Loucy (cell line): Measurements from ENCODE around the gene NDUFS4.

Source experiments
- H2AFZ ChIP-seq: fragments of 200-600 bp; sonication (generic); 2 replicates; pipeline ENCODE4 v1.6.0; 2016; ENCODE audit warnings: antibody characterized with exemption, mild to moderate bottlenecking, low read length, moderate library complexity
- H3F3A ChIP-seq: fragments of 200-600 bp; 2 replicates; pipeline ENCODE4 v1.6.0; 2016; ENCODE audit warnings: antibody characterized with exemption, low read depth, mild to moderate bottlenecking
- H3K27me3 ChIP-seq: fragments of 200-600 bp; sonication (generic); 2 replicates; pipeline ENCODE4 v1.6.1; 2014; ENCODE audit warnings: low read length, mild to moderate bottlenecking; ENCODE audit not compliant: insufficient read depth, poor library complexity, severe bottlenecking
- H3K36me3 ChIP-seq: fragments of 200-600 bp; sonication (generic); 2 replicates; pipeline ENCODE4 v1.6.1; 2016; ENCODE audit warnings: low read length; ENCODE audit not compliant: insufficient read depth
- H3K4me1 ChIP-seq: fragments of 200-600 bp; sonication (generic); 2 replicates; pipeline ENCODE4 v1.5.1; 2014; ENCODE audit warnings: low read length, mild to moderate bottlenecking; ENCODE audit not compliant: insufficient read depth, poor library complexity, severe bottlenecking
- H3K4me2 ChIP-seq: fragments of 200-600 bp; sonication (generic); 2 replicates; pipeline ENCODE4 v1.6.0; 2014; ENCODE audit warnings: antibody characterized with exemption, low read length, low read depth, mild to moderate bottlenecking; ENCODE audit not compliant: poor library complexity, severe bottlenecking
- H3K4me3 ChIP-seq: fragments of 200-600 bp; sonication (generic); 2 replicates; pipeline ENCODE4 v1.5.1; 2014; ENCODE audit warnings: low read length, mild to moderate bottlenecking, mixed read lengths; ENCODE audit not compliant: poor library complexity, severe bottlenecking
- H3K79me2 ChIP-seq: fragments of 200-600 bp; sonication (generic); 2 replicates; pipeline ENCODE4 v1.6.1; 2014; ENCODE audit warnings: low read length; ENCODE audit not compliant: insufficient read depth
- H3K9ac ChIP-seq: fragments of 200-600 bp; sonication (generic); 2 replicates; pipeline ENCODE4 v1.6.0; 2014; ENCODE audit warnings: mild to moderate bottlenecking, low read depth, low read length, moderate library complexity; ENCODE audit not compliant: poor library complexity, severe bottlenecking
- H3K9me2 ChIP-seq: fragments of 200-600 bp; sonication (generic); replicated peaks from 2 replicates; pipeline ENCODE4 v1.6.1; 2016; ENCODE audit warnings: low read depth, low read length, mixed read lengths
- H3K9me3 ChIP-seq: fragments of 200-600 bp; sonication (generic); 2 replicates; pipeline ENCODE4 v1.6.1; 2014; ENCODE audit warnings: mild to moderate bottlenecking, antibody characterized with exemption, low read length, low read depth; ENCODE audit not compliant: insufficient read depth
- H4K20me1 ChIP-seq: fragments of 200-600 bp; sonication (generic); 2 replicates; pipeline ENCODE4 v1.6.0; 2014; ENCODE audit warnings: antibody characterized with exemption, low read length, mild to moderate bottlenecking; ENCODE audit not compliant: insufficient read depth, poor library complexity, severe bottlenecking
- EZH2phosphoT487 ChIP-seq: fragments of 200-600 bp; IDR thresholded peaks from 2 replicates; pipeline ENCODE4 v1.6.1; 2018; ENCODE audit warnings: antibody characterized with exemption, mild to moderate bottlenecking, moderate library complexity, borderline replicate concordance
- TF ChIP-seq, protein P1 (sequence below): fragments of 200-600 bp; sonication (generic); conservative IDR thresholded peaks from 2 replicates; pipeline ENCODE4 v1.5.1; 2014; ENCODE audit warnings: mild to moderate bottlenecking, antibody characterized with exemption, low read length

NDUFS4 gene

DNA sequence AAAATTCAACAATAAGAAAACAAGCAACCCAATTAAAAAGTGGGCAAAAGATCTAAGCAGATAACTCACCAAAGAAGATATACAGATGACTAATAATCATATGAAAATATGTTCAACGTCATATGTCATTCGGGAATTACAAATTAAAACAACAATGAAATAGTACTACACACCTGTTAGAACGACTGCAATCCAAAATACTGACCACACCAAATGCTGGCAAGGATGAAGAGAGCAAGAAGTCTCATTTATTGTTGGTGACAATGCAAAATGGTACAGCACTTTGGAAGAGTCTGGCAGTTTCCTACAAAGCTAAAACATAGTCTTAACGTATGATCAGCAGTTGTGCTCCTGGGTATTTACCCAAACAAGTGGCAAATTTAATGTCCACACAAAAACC is 37.5 kb downstream of the NDUFS4 start:
- H3K79me2 ChIP-seq, result peaks cover 82% of the 10 kb centered on the region

DNA sequence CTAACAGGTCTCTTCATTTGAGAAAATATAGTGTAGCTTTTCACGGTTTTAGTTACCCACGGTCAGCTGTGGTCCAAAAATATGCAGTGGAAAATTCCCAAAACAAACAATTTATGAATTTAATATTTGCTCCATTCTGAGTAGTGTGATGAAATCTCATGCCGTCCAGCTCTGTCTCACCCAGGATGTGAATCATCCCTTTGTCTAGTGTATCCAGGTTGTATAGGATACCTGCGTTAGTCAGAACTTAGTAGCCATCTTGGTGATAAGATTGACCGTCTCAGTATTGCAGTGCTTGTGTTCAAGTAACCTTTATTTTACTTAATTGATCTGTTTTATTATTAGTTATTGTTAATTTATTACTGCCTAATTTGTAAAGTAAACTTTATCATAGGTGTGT is 41.1 kb downstream of the NDUFS4 start:
- Histone ChIP-seq H3K9ac (no peak overlapping the region), H3K27me3 (no peaks in the 10 kb centered on the region), H3K79me2 (peaks cover 49% of the 10 kb centered on the region), H3K36me3 (peaks cover 22% of the 10 kb centered on the region; the same call in 1 of the 2 replicates), H3F3A (no peaks in the 10 kb centered on the region), H3K4me1 (no peaks in the 10 kb centered on the region), H3K9me2 (no peaks in the 10 kb centered on the region), H3K4me2 (no peak overlapping the region), H4K20me1 (peaks cover 16% of the 10 kb centered on the region), H3K4me3 (no peak overlapping the region), H2AFZ (no peak overlapping the region), H3K9me3 (no peaks in the 10 kb centered on the region)
- TF ChIP-seq EZH2phosphoT487, result no peak
- TF ChIP-seq, protein P1, sequence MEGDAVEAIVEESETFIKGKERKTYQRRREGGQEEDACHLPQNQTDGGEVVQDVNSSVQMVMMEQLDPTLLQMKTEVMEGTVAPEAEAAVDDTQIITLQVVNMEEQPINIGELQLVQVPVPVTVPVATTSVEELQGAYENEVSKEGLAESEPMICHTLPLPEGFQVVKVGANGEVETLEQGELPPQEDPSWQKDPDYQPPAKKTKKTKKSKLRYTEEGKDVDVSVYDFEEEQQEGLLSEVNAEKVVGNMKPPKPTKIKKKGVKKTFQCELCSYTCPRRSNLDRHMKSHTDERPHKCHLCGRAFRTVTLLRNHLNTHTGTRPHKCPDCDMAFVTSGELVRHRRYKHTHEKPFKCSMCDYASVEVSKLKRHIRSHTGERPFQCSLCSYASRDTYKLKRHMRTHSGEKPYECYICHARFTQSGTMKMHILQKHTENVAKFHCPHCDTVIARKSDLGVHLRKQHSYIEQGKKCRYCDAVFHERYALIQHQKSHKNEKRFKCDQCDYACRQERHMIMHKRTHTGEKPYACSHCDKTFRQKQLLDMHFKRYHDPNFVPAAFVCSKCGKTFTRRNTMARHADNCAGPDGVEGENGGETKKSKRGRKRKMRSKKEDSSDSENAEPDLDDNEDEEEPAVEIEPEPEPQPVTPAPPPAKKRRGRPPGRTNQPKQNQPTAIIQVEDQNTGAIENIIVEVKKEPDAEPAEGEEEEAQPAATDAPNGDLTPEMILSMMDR, result no peak

More for the DNA sequence above, 37.5 kb downstream of the NDUFS4 start:
- H3K27me3 ChIP-seq, result no peaks in the 10 kb centered on the region
- no peaks in the 10 kb centered on the region for H3F3A ChIP-seq
- no peak overlapping the region for H3K4me2 ChIP-seq
- no peaks in the 10 kb centered on the region for H3K4me1 ChIP-seq
- no peak overlapping the region for H2AFZ ChIP-seq
- H3K9me2 ChIP-seq, result no peaks in the 10 kb centered on the region
- TF ChIP-seq, protein P1, result no peak
- TF ChIP-seq EZH2phosphoT487, result no peak
- H3K9ac ChIP-seq, result no peak overlapping the region
- no peak overlapping the region for H3K4me3 ChIP-seq
- H4K20me1 ChIP-seq, result peaks cover 24% of the 10 kb centered on the region
- no peaks in the 10 kb centered on the region for H3K9me3 ChIP-seq
- no peaks in the 10 kb centered on the region; the same call in 1 of the 2 replicates for H3K36me3 ChIP-seq

DNA sequence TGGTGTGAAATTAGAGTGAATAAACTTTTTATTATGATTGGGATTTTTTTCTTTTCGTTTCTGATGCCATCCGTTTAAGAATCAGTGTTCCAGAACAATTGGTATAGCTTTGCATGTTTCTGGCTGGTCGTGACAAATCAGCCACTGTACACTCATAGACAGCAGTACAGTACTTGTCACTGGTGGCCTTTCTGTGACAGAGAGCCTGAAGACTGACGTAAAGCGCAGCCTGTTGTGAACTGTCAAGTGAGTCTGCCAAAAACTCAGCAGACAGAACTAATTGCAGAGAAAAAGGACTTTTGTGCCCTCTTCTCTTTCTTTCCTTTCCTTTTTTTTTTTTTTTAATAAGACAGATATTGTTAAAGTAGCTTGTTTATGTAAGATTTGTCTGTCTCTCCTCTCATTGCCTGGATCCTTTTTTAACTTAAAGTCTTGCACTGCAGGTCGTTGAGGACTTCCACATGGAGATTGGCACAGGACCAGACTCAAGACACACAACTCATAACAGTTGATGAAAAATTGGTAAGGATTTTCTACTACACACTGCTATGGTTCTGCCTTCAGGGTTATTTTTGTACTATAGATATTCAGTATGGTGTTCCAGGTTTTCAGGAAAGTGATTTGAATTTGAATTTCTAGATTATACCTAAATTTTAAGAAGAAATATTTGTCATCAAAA is 42.7 kb downstream of the NDUFS4 start:
- Histone ChIP-seq H3K27me3 (no peaks in the 10 kb centered on the region), H3K9me2 (no peaks in the 10 kb centered on the region), H3K4me2 (no peak overlapping the region), H3K4me1 (peaks cover 3% of the 10 kb centered on the region), H2AFZ (no peak overlapping the region), H3K9ac (no peak overlapping the region), H4K20me1 (peaks cover 10% of the 10 kb centered on the region), H3F3A (no peaks in the 10 kb centered on the region), H3K4me3 (no peak overlapping the region), H3K36me3 (peaks cover 31% of the 10 kb centered on the region), H3K9me3 (no peaks in the 10 kb centered on the region), H3K79me2 (peaks cover 35% of the 10 kb centered on the region)
- TF ChIP-seq, protein P1, result no peak
- TF ChIP-seq EZH2phosphoT487, result no peak
